Activated T-cell treated with anti-CD3 and anti-CD28 coated beads for 1 hour (primary cell): ENCODE measurements around the gene NAT16.
"Not testable (repeated sequence)": the region's sequence is repeated elsewhere in the genome, so short reads cannot be mapped to it uniquely, and the experiment has no call there.

ENCODE experiments used
- DNase-seq: peaks from one replicate; pipeline ENCODE4 v3.0.0-alpha.2; 2020; ENCODE audit warnings: low read depth

The NAT16 gene

DNA sequence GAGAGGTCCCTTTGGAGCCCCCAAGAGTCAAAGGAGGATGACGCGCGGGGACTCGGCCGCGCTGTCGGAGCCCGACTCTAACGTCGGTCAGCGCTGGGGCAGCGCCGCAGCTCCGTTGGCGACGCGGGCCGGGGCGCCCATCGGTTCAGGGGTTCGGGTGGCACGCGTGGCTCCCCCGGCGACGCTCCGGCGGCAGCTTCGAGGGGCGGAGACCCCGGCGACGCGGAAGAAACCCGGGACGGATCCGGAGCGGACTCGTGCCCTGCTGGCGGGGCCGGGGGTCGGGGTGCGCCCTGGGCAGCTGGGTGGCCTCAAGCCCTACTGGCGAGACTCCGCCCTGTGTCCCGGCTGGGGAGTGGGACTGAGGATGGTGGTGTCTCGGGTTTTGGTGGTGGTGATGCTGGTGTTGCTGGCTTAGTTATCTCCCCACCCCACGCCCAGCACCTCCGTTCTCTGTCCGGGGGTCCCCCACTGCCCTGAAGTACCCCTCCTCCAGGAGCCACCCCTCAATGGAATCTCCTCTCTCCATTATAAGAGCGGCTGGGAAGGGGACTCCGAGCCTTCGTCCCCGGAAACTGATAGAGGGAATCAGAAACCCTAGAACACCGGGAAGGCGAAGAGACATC is at the start of gene NAT16:
NAT16 (minus strand) TSS at position 164 of the 626 bp plus-strand sequence. CDS start 5,486 bp downstream, outside the sequence.
- DNase-seq, result no peak

DNA sequence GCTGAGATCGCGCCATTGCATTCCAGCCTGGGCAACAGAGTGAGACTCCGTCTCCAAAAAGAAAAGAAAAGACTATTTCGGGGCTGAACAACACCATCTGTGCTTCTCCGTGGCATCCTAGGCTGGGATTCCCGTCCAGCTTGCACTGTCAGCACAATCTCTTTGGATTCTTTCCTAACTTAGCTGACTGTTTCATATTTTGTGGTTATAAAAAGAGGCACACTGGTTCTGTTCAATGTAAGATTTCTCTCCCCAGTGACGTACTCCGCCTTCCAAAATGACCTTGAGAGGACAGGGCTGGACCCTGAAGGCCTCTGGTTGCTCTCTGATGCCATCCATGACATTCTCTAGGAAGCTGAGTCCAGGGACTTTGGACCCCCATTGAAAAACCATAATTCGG is 46.6 kb upstream of the NAT16 start:
- DNase-seq, result no peak

DNA sequence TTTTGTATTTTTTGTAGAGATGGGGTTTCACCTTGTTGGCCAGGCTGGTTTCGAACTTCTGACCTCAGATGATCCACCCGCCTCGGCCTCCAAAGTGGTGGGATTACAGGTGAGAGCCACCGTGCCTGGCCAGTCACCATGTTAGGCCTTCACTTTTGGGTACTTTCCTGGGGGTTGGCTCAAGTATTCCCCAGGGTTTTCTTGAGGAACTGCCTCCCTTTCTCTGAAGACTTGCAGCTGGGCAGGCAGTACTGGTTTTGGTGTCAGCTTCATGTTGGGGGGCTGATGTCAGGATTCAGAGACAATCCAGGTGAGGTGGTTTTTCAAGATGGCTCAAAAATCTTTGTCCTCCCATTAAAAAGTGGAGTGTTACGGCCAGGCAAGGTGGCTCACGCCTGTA is 45.6 kb upstream of the NAT16 start:
- no peak for DNase-seq

GRCh38 chr7:101223528-101223927 is 43.4 kb upstream of the NAT16 start:
- no peak for DNase-seq

- no peak for DNase-seq
These were observed 42.3 kb upstream of the NAT16 start for GRCh38 chr7:101222275-101222830.

GRCh38 chr7:101220295-101220694 is 40.2 kb upstream of the NAT16 start:
- no peak for DNase-seq

GRCh38 chr7:101218236-101219125 is 38.4 kb upstream of the NAT16 start:
- DNase-seq, result no peak

- DNase-seq, result peak; percentile 97
These were observed 37.5 kb upstream of the NAT16 start, which contains the start of the genes PLOD3 and ZNHIT1 for GRCh38 chr7:101217388-101218235. PLOD3 (minus strand) TSS chr7:101217581; CDS start chr7:101217274, 307 bp downstream. ZNHIT1 (plus strand) TSS chr7:101218165; CDS start chr7:101218196, 31 bp downstream.

DNA sequence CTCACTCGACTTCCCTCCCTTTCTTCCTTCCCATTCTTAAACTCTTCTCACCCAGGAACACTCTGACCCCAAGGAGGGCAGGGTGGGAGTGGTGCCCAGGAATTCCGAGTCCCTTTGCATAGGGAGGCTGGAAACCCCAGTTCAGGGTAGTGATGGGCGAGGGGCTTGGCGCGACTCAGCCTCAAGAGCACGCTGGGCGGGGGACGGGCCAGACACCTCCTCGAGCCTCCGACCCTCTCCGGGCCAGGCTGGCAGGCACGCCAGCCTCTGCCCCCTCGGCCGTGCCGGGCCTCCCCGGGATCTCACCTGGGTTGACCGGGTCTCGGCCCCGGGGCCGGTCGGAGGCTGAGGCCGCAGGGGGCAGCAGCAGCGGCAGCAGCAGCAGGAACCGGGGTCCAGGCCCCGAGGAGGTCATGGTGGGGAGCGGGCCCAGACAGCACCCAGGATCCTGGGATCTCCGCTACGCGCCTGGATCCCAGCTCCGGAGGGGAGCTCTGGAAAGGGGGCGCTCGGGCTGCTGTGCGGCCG is 36.8 kb upstream of the NAT16 start:
- no peak for DNase-seq

GRCh38 chr7:101216001-101216859 is 36.1 kb upstream of the NAT16 start:
- DNase-seq, result no peak

DNA sequence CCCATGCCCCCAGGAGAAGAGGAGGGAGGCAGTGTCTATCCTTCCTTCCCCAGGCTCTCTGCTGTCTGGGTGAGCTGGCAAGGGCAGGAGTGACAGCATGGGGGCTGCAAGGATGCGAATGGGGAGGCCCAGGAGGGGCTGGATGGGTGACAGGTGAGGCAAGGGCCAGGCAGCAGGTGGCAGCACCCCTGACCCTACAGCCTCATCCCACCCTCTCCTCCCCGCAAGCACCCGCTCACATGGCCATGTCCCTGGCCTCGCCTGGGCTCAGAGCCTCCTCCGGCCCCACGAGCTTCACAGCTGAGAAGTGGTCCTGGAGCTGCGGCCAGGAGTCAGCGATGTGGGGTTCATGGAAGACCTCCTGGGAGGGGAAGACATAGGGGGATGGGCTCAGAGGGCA is 31.9 kb upstream of the NAT16 start:
- DNase-seq, result no peak

GRCh38 chr7:101211501-101211900 is 31.4 kb upstream of the NAT16 start:
- no peak for DNase-seq

DNA sequence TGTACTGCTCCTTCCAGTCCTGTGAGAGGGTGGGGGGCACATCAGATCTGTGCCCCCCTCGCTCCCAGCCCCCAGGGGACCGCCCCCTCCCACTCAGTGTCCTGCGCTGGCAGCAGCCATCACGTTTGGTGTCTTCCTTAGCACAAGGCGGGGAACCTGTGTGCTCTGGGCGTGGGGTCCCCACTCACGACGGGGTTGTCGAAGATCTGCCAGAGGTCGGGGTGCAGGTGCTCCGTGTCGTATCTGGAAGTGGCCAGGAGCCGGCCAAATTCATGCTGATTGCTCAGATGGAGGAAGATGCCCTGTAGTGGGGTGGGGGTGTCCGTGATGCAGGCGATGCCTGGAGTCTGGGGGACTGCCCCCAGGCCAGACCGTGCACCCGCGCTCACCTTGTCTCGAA is 30.1 kb upstream of the NAT16 start:
- no peak for DNase-seq

DNA sequence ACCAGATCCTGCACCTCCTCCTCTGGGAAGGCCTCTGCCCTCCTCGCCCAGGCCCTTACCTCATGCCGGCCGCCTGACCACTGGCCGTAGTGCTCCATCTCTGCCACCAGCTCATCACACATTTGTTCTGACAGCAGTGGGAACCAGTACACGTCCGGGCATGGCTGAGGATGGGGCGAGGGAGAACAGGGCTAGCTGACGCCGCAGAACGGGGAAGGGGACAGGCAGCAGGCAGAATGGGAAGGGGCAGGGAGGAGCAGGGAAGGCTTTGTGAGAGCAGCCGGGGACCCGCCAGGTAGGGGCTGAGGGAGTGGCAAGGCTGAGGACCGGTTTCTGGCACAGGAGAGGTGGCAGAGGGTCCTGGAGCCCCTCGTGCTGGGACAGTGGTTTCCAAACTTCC is 28.7 kb upstream of the NAT16 start:
- DNase-seq, result no peak

- DNase-seq, result no peak
These were observed 27.4 kb upstream of the NAT16 start for GRCh38 chr7:101207459-101207858.

DNA sequence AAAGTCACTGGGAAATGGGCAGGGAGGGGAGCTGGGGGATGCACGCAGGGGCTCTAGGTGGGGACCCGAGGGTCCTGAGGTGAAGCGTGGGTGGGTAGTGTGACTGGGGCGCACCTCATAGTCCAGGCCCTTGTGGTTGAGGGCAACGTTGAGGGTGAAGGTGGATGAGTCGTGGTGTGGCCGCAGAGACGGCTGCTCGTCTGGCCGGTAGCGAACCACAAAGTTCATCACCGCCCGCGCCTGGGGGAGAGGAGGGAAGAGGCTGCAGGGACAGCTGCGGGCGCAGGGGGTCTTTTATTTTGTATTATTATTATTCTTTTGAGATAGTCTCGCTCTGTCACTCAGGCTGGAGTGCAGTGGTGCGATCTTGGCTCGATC is 26.6 kb upstream of the NAT16 start:
- no peak for DNase-seq

GRCh38 chr7:101205901-101206664 is 26.0 kb upstream of the NAT16 start:
- no peak for DNase-seq

- DNase-seq, result not testable (repeated sequence)
These were observed 23.9 kb upstream of the NAT16 start for GRCh38 chr7:101203740-101204738.

DNA sequence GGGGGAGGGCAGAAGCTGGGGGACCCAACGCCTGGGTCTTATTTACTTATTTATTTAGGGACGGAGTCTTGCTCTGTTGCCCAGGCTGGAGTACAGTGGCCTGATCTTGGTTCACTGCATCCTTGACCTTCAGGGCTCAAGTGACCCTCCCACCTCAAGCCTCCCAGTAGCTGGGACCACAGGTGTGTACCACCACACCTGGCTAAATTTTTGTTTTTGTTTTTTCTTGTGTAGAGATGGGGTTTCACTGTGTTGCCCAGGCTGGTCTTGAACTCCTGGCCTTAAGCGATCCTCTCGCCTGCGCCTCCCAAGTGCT is 22.5 kb upstream of the NAT16 start:
- no peak for DNase-seq
